Stimulated activated CD4-positive, alpha-beta T cell treated with anti-CD3 and anti-CD28 coated beads, Interleukin-1b, Interleukin-23, amount 100 ng/mL, for 4 hours (primary cell): ENCODE results near the gene CSNK2A3.
"Not testable (repeated sequence)": the region's sequence is repeated elsewhere in the genome, so short reads cannot be mapped to it uniquely, and the experiment has no call there.

ENCODE experiments used
- DNase-seq, 2 donors: peaks; one replicate each; pipeline ENCODE4 v3.0.0-alpha.2; 2020; ENCODE audit warnings: low read depth in 2 of 2

The CSNK2A3 gene

DNA sequence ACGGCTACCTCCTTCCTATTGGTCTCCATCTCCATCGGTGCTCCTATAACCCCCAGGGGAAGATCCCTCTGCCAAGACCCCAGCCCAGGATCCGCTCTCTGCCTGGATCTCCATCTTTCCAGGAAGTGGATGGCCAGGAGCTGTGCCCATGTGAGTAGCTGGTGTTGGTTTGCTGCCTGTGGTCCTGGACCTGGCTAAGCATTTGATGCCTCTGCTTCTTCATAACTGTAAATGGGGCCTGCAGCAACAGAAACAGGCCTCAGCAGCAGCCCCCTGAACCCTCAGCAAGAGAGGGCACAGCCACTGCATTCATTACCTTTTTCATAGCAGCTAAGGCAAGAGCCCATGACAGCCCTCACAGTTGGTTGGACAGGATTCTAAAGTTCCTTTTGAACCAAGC, 26.6 kb upstream of the CSNK2A3 start:
- DNase-seq: no peak

DNA sequence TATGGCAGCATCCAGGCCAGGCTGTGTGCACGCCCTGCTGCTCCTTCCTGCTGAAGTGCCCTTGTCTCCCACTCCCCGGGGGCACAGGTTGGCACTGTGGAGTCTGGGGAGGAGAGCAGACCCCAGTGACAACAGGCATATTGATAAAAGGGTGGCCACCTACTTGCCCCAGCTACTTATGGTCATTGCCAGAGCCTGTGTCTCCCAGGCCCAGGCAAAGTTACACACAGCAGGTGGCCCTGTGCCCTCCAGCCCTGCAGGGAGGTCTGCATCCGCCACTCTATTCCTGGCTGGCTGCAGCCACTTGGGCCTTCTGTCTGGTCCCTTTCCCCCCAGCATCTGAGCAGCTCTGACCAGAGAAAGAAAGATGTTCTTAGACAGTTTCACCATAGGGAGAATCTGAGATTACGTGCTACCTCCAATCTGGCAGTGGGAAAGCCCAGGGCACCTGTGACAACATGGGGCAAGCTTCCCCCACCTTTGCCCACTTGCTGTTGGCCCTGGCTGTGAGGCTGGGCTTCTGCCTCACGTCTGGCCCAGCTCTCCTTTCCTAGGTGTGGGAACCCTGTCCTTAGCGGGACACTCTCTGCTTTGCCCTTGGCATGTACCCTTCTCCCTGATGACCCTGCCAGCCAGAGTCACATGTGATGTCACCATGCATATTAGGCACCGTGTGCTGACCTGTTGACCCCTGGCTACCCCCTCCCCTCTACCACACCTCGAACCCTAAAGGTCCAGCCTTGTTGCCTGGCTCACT, 25.3 kb upstream of the CSNK2A3 start:
- no peak for DNase-seq

DNA sequence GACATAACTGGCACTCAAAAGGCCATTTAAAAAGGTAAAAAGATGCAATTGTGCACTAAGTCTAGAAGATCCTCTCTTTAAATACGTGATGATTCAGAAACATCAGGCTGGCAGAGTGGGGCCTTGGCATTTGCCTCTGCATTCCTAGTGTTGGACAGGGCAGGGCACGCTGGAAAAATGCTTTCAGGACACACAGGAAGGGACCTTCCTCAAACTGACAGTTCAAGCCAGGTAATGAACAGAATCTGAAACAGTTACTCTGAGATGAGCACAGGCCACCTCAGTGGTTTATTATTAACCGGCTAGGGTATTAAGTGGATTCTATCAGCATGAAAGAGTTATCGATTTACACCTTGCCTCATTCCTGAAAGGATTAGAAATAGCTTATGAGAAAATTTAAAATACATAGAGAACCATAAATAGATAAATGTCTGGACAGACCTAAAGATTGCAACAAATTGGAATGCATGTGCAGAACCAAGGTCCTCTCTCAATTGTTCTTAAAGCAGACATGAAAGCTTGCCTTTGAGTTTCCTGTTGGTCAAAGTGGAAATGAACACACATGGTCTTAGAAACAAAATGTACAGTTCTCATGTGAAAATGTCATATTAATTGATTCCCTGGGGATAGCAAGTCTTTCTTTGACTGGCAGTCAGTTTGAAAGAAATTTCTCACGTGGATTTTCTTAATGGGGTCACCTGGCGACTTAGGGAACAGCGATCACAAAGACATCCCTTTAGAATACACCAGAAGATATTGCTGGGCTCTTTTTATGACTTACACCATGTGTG, 21.5 kb upstream of the CSNK2A3 start:
- DNase-seq: no peak

DNA sequence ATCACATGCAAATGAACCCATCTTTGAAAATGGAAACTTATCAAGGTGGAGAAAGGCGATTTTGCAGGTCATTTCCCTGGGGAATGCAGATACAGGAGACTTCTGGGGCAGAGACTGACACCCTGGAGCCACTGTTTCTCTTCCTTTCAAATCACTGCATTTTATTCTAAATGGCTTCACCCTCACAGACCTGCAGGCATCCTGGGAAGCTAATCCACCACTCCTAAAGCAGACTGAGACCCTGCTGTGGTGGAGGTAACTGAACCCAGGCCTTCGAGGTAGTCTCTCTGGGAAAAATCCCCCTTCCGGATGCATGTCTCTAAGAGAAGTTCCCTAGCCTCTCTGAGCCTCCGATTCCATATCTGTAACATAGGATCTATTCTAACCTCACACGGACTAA, 20.9 kb upstream of the CSNK2A3 start:
- no peak for DNase-seq

DNA sequence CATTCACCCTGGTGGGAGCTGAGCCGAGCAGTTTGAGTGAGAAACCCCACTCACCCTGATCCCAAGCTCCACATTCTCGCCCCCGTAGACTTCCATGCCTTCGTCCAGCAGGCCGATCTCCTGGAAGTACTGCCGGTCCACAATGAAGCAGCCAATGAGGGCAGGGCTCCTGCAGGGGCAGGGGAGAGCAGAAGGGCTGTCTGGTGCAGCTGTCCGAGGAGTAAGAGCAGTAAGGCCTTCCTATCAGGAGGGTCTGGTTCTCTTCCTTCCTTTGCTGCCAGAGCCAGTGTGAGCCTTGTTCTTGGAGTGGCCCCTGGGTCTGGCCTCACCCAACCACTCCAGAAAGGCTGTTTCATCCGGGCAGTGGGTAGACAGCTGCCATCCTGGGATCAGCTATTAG, 19.4 kb upstream of the CSNK2A3 start:
- DNase-seq: no peak

DNA sequence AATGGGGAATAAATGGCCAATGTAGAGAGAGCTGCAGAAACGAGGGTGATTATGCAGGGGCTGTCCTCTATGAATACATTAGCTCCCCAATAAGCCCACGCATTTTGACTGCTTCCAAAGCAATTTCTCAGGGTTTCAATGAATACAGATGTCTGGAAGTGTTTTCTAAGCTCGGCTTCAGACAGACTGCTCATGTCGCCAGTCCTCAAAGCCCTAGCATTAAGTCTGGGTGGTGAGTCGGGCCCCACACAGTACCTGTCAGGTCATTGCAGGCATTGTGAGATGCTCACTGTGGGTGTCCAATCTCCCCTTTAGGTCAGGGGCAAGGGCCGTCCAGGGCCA, 17.9 kb upstream of the CSNK2A3 start:
- no peak for DNase-seq

DNA sequence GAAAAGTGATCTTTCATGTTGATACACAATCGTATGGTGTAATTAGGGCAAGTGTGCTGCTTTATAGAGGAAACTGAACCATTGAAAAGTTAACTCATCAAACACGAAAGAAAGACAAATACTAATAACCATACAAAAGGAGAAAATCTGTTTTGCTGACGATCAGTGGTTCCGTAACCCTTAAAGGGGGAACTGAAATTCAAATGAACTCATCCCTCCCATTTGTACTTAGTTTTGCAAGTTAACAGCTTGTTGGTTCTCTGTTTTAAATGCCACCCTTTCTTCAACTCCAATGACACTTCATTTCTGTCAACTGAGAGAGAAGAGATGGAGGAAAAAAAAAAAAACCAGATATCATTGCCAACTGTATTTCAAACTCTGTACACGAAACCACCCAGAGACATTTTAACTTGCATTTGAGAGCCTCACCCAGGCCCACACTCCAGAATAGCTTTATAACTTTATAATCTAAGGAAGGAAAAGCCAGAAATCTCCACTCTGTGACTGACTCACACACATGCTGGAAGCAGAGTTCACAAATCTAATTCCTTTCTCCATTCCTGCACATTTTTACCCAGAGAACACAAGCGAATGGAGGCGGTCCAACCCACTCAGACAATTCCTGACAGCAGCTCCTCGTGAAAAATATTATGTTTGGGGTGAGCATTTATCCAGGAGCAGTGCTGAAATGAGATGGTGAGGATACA, 17.4 kb upstream of the CSNK2A3 start:
- DNase-seq: no peak

DNA sequence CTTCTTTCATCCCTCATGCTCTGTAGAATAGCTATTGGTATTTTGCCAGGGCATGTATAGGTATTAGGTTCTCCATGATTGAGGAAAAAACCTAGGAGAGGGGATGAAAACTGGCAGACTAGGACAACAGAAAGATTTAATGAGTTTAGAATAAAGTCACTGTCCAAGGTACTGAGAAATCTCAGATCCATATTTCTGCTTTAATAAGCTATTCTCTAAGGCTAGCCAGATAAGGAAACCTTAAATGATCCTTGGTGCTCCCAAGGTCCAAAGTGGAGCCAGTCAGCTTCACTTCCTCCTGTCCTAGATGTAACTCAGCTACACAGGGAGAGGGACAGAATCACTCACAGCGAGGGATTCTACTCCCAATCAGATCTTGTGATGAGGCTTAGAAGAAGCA, 13.7 kb upstream of the CSNK2A3 start:
- no peak for DNase-seq

DNA sequence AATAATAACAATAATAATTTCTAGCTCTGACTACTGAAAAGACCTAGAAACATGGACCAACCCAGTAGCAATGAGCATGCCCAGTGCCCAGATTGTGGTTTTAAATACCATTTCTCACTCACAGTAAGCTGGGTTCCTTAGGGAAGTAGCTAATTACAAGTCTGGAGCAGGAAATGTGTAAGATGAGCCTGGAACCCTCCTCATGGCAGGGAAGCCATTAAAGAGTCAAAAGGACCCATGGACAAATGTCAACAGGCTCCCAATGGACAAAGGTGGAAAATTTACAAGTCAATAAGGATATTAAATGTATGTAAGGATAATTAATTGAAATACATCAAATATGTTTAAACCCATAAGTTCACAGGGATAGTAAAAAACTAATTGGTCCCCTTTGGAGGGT, 10.6 kb upstream of the CSNK2A3 start:
- no peak for DNase-seq

DNA sequence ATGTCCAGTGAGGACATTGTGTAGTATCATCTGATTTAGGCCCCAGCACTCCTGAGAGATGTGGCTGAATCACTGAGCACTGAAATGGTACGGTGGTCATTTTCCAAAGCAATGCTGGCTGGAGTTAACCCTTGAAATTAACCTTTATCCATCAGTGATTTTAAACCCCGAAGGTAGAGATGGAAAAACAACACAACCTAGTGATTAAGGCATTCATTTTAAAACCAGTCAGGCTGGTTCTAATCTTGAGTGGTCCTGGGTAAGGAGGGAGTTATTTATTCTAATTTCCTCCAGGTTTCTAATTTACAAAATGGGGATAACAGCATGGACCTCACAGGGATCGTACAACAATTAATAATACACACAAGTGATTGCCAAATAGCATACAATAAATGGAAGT, 6.6 kb upstream of the CSNK2A3 start:
- no peak for DNase-seq

DNA sequence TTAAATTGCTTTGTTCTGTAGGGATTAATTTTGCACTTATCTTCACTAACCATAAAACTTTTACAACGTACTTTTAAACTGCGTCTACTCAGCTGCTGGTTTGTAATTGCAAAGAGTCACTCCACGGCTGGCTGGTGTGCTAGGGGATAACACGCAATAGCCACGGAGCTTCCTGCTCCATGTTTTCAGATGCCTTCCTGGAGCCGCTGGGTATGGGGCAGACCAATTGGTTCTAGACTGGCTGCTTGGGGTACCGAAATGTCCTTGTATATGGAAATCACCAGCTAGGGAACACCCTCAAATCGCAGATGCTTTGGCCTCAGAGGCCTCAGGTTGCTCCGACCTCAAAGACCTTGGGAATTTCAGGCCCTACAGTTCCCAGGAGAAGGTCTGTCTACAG, 3.8 kb upstream of the CSNK2A3 start:
- no peak for DNase-seq

DNA sequence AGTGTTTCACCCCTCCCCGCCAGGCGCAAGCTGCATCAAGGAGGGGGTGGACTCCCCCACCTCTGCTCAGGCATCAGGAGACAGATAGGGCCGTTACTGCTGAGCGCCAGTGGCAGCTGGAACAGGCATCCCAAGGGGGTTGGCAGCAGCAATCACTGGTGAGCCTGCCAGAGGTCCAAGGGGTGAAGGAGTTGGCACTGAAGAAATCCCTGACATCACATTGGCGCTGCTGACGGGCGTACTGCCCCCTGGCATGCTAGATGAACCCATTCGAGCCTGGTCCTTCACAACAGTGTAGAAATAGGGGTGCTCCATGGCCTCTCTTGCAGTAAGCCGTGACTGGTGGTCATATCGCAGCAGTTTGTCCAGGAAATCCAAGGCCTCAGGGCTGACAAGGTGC, 1.2 kb downstream of the CSNK2A3 start:
- not testable (repeated sequence) for DNase-seq

DNA sequence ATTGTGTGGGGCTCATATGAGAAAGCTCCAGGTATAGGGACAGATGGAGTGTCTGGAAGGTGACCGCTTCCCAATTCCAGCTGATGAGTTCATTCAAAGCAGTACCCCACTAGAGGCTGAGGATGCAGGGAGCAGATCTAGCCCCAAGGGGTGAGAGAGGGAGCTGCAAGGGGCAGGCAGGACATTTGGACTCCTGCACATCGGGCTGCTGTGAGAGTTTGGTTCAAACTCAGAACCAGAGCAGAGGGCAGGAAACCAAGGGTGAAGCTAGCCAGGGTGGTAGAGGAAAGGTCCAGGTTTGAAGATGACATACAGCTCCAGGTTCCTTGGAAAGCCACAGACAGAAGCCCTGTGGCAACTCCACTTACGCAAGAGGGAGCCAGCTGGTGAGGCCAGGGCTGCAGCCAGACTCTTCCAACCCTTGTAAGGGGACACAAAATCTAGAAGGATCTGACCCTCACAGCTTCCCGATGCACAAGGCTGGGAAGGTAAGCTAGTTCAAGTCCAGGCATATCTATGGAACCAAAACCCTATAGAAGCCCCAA, 1.9 kb downstream of the CSNK2A3 start:
- no peak for DNase-seq

DNA sequence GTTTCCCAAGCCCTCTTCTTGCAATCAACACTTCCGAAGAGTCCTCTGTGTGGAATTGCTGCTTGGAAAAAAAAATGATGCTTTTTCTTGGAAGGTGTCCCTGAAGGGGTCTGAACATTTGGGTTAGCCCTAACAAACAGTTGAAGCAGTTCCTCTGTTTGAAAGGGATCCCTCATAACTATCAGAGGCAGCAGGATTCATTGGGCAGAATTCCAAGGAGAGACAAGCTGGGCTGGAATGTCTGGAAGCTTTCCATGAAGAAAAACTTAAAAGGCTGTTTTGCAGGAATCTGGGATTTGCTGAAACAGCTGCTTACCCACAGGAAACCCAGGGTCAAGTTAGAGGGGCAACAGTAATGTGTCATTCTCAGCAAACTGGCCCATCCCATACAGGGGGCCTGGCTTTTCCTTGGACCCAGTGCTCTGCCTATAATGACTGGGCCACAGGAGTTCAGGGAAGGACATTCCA, 3.1 kb downstream of the CSNK2A3 start:
- no peak for DNase-seq

DNA sequence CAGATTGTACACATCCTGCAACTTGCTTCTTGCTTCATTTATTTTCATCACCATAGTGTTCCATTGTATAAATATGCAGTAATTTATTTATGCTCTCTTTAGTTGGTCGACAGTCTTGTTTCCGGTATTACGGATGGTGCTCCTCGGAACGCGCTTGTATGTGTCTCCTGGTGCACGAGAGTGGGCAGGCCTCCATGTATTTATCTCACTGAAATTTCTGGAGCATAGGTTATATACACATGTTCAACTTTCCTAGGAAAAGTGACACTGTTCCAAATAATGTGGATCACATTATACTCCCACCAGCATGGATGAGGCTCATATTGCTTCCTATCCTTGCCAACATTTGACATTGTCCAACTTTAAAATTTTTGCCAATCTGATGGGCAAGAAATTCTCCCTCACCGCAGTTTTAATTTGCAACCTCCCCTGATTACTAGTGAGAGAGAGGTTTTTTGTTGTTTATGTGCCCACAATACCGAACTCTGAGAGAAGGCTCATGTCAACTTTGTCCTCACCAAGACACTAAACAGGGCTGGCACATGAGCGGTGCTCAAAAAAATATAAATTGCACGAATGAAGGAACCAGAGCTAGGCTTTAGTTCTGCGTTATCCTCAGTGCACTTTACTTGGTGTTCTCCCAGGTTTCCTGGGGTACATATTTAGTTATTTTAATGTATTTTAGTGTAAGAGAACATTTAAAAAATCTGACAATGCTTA, 3.8 kb downstream of the CSNK2A3 start:
- no peak for DNase-seq

DNA sequence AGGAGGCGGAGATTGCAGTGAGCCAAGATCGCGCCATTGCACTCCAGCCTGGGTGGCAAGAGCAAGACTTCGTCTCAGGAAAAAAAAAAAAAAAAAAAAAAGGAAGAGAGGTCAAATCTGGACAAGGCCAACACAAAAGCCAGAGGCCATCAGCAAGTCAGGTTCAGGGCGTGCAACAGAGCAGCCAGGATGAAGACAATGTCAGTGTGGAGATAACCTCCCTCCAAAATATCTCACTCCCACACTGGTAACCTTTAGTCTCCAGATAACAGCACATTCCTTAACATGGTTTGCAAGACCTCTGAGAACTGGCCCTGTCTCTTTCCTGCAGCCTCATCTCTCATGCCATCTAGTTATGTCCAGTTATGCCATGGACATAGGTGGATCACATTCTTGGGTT, 4.7 kb downstream of the CSNK2A3 start:
- DNase-seq: no peak

DNA sequence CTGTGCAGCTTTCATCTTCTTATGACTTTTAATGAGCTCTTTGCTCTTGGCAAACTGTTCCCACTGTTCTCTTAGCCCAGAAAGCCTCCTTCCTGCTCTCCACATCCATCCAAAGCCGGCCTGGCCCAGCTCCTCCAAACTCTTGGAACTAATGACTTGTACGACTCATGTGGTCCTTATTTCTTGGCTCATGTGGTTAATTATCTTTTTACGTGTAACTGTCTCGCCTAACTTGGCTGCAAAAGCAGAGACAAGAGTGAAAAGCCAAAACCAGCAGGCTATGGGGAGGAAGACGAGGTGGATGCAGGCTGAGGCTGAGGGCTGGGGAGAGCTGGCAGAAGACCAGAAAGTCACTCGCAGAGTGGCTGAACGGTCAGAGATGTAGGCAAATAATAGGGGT, 5.5 kb downstream of the CSNK2A3 start:
- no peak for DNase-seq

DNA sequence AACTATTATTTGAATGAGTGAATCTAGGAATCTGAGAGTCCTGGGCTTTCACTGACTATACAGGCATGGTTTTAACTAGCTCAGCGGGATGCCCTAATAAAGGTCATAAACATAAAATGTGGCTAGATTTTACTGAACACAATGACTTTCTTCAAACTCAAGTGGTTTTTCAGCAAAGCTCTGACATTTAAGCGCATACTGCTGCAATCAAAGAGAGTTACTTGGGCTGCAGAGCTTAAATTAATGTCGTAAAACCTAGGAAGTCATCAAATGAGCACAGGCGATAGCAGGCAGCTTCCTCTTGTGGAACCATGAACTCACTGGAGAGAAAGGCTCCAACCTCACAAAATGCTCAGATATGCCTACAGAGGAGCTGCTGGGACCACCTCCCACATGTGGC, 6.7 kb downstream of the CSNK2A3 start:
- no peak for DNase-seq

DNA sequence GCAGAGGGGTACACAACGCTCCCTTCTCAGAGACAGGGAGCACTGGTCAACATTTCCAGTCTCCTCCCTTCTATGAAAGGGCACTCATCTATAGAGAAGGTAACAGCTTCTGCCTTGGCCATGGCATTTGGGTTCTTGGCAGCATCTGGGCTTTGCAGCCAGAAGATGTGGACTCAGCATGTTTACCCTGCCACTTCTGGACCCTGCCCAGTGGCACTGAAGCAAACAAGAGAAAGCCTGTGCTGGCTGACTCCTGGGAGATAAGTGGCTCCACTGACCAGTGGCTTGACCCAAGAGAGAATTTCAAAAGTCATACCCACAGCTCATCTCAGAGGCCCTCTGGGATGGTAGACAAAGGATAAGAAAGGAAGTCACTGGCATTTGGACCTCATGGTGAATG, 8.0 kb downstream of the CSNK2A3 start:
- DNase-seq: no peak

DNA sequence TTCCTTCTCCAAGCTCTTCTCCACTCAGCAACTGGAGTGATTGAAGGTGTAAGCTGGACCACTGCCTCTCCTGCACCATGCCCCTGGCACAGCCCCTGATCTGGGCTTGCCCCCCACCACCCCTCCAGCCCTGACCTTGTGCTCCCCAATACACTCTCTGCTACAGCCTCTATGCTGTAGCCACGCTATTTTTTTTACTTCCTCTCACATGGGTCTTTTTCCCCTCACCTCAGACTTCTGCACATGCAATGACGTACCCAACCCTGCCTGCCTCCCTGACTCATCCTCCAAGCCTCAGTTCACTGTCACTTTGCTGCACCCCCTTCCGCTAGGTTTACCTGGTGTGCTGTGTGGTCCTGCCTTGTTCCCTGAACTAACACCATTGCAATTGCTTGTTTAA, 9.0 kb downstream of the CSNK2A3 start:
- no peak for DNase-seq

DNA sequence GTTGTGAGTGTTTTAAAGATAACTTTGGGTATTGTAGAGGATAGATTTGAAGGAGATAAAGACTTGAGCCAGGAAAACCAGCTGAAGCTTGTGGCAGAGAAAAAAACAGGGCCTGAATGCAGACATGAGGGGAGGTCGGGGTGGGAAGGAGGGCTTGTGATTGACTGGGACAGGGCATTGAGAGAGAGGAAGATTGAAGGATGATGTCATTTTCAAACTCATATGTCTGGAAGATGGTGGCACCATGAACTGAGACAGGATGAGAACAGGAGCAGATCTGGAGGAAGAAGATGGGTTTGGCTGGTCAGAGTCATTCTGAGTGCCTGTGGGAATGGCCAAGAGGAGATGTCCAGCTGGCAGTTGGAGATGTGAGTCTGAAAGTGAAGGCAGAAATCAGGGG, 14.7 kb downstream of the CSNK2A3 start:
- no peak for DNase-seq

DNA sequence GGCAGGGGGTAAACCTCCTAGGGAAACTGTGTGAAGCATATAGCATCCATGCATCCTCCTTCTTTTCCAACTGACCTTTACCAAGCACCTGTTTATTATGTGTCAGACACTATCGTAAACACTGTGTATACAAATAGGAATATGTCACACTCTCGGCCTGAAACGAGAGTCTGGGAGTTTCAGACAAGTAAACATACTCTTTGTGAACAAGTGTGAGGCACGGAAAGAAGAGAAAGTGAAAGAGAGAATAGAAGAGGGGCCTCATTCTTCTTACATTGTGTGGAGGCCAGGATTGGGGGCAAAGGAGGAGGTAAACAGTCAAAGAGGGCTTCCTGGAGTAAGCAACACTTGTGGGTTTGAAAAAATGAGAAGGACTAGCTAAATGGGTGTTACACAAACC, 16.4 kb downstream of the CSNK2A3 start:
- DNase-seq: no peak
